Liver (tissue), 3 donors: ENCODE results near the gene GRID1.

Source experiments
- ATF3 ChIP-seq: IDR thresholded peaks from 2 replicates; pipeline ENCODE4 v1.6.1; 2016; ENCODE audit warnings: antibody characterized with exemption
- CTCF ChIP-seq: fragments of 150-350 bp; IDR thresholded peaks from 2 replicates; pipeline ENCODE4 v1.5.1; 2017; ENCODE audit warnings: improper control_type of control experiment, low read depth, low read length; ENCODE audit not compliant: missing input control
- EGR1 ChIP-seq, 2 donors: IDR thresholded peaks; 2 replicates each; pipeline ENCODE4 v1.6.1; 2016 to 2018; ENCODE audit warnings: antibody characterized with exemption in 2 of 2, low read depth in 2 of 2
- FOXA1 ChIP-seq: IDR thresholded peaks from 2 replicates; pipeline ENCODE4 v1.6.1; 2016; ENCODE audit warnings: antibody characterized with exemption
- JUND ChIP-seq, 2 donors: IDR thresholded peaks; 2 replicates each; pipeline ENCODE4 v1.6.1; 2016; ENCODE audit warnings: antibody characterized with exemption in 2 of 2
- MAX ChIP-seq: IDR thresholded peaks from 2 replicates; pipeline ENCODE4 v1.6.1; 2016; ENCODE audit warnings: antibody characterized with exemption
- NR2F2 ChIP-seq: IDR thresholded peaks from 2 replicates; pipeline ENCODE4 v1.6.1; 2016; ENCODE audit warnings: antibody characterized with exemption
- RXRA ChIP-seq, 2 donors: IDR thresholded peaks; 2 replicates each; pipeline ENCODE4 v1.6.1; 2017 to 2018; ENCODE audit warnings: antibody characterized with exemption in 2 of 2, mild to moderate bottlenecking in 1 of 2
- donor health status: healthy.
- donor health status: healthy.

GRCh38 chr10:86339226-86339865 lies 27.2 kb downstream of the GRID1 start:
- no peak for TF ChIP-seq CTCF
- TF ChIP-seq ATF3: no peak
- no peak for TF ChIP-seq FOXA1
- no peak for TF ChIP-seq JUND (IDR thresholded peaks at IDR 0.05)
- no peak for TF ChIP-seq NR2F2
- no peak for TF ChIP-seq EGR1 (IDR thresholded peaks at IDR 0.05; ENCODE audit: low read depth in 2 of 2)
- TF ChIP-seq RXRA (IDR thresholded peaks at IDR 0.05): no peak
- no peak for TF ChIP-seq MAX
